GM06990 (cell line): ENCODE results near the gene PGM5.

Experiments used
- DNase-seq: peaks from one replicate; pipeline ENCODE4 v3.0.0-alpha.2; 2011; ENCODE audit not compliant: insufficient read length; ENCODE audit errors: extremely low read depth
- H3K27me3 ChIP-seq: replicated peaks from 2 replicates; pipeline ENCODE4 v1.6.0; 2011; ENCODE audit warnings: low read length; ENCODE audit not compliant: control insufficient read depth, insufficient read depth
- H3K36me3 ChIP-seq: 2 replicates; pipeline ENCODE4 v1.5.1; 2011; ENCODE audit warnings: low read length; ENCODE audit not compliant: control insufficient read depth, insufficient read depth
- H3K4me3 ChIP-seq: replicated peaks from 2 replicates; pipeline ENCODE4 v1.5.1; 2011; ENCODE audit warnings: low read depth, mild to moderate bottlenecking, control low read depth, low read length
- CTCF ChIP-seq: IDR thresholded peaks from 2 replicates; pipeline ENCODE4 v1.5.1; 2011; ENCODE audit warnings: low read length, control low read depth, mild to moderate bottlenecking, inconsistent platforms; ENCODE audit not compliant: insufficient read depth, poor library complexity, severe bottlenecking

The PGM5 gene

GRCh38 chr9:68522131-68522530 lies 165.7 kb downstream of the PGM5 start:
- no peak for DNase-seq
- Histone ChIP-seq H3K36me3 (no peaks in the 10 kb centered on the region), H3K4me3 (no peak overlapping the region), H3K27me3 (no peaks in the 10 kb centered on the region; the same call in 1 of the 2 replicates)
- no peak for TF ChIP-seq CTCF

- TF ChIP-seq CTCF, result no peak
- Histone ChIP-seq H3K27me3 (no peaks in the 10 kb centered on the region), H3K36me3 (no peaks in the 10 kb centered on the region), H3K4me3 (no peak overlapping the region)
- no peak for DNase-seq
Measured at GRCh38 chr9:68522954-68523353, 166.5 kb downstream of the PGM5 start.

- H3K36me3 ChIP-seq, result no peaks in the 10 kb centered on the region
- no peak overlapping the region for H3K4me3 ChIP-seq
- no peak for TF ChIP-seq CTCF
- no peaks in the 10 kb centered on the region for H3K27me3 ChIP-seq
- no peak for DNase-seq
Measured at GRCh38 chr9:68523367-68523936, 167.0 kb downstream of the PGM5 start.

GRCh38 chr9:68530618-68531017 lies 174.2 kb downstream of the PGM5 start:
- Histone ChIP-seq H3K36me3 (no peaks in the 10 kb centered on the region), H3K4me3 (no peak overlapping the region), H3K27me3 (no peaks in the 10 kb centered on the region; the same call in 1 of the 2 replicates)
- no peak for TF ChIP-seq CTCF
- no peak for DNase-seq

- H3K4me3 ChIP-seq, result no peak overlapping the region
- no peaks in the 10 kb centered on the region; the same call in 1 of the 2 replicates for H3K27me3 ChIP-seq
- TF ChIP-seq CTCF, result no peak
- DNase-seq, result no peak
- no peaks in the 10 kb centered on the region for H3K36me3 ChIP-seq
Measured at GRCh38 chr9:68532131-68532530, 175.7 kb downstream of the PGM5 start.

- no peak overlapping the region for H3K4me3 ChIP-seq
- no peak for DNase-seq
- no peaks in the 10 kb centered on the region for H3K36me3 ChIP-seq
- TF ChIP-seq CTCF, result no peak
- no peaks in the 10 kb centered on the region; the same call in 1 of the 2 replicates for H3K27me3 ChIP-seq
Measured at GRCh38 chr9:68533678-68534077, 177.3 kb downstream of the PGM5 start.
